AG09309 (cell line): Measurements from ENCODE around the gene CTDSP1.

ENCODE experiments used
- DNase-seq: peaks from one replicate; pipeline ENCODE4 v3.0.0-alpha.2; 2010; ENCODE audit warnings: low read depth
- H3K4me3 ChIP-seq: 2 replicates; pipeline ENCODE4 v1.5.1; 2011; ENCODE audit warnings: mild to moderate bottlenecking, low read depth, low read length, moderate library complexity; ENCODE audit not compliant: control insufficient read depth
- CTCF ChIP-seq: IDR thresholded peaks from 2 replicates; pipeline ENCODE4 v1.5.1; 2011; ENCODE audit warnings: mild to moderate bottlenecking, low read depth, low read length, inconsistent platforms; ENCODE audit not compliant: insufficient read depth, control insufficient read depth; ENCODE audit errors: missing control alignments

The CTDSP1 gene

DNA sequence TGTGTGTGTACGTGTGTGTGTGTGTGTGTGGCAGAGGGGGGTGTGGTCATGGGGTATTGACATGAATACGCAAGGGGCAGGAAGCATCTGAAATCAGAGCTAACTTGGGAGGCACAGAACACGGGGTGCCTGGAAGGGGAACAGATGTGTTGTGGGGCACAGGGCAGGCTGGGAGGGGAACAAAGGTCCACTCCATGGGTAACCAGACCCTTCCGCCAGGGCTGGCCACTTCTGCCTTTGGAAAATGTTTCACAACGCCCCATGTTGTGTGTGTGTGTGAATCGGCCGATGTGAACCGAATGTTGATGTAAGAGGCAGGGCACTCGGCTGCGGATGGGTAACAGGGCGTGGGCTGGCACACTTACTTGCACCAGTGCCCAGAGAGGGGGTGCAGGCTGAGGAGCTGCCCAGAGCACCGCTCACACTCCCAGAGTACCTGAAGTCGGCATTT, 17.7 kb upstream of the CTDSP1 start, which contains the start of gene SLC11A1:
Gene SLC11A1 (plus strand): TSS at position 358 of the 451 bp plus-strand sequence. CDS start 96 bp downstream, outside the sequence.
- DNase-seq: no peak
- H3K4me3 ChIP-seq: no peak within 1 kb of the TSS
- TF ChIP-seq CTCF: no peak

- DNase-seq: no peak
- H3K4me3 ChIP-seq: no peak overlapping the region
- no peak for TF ChIP-seq CTCF
These were observed 16.9 kb upstream of the CTDSP1 start for GRCh38 chr2:218382785-218383184.

DNA sequence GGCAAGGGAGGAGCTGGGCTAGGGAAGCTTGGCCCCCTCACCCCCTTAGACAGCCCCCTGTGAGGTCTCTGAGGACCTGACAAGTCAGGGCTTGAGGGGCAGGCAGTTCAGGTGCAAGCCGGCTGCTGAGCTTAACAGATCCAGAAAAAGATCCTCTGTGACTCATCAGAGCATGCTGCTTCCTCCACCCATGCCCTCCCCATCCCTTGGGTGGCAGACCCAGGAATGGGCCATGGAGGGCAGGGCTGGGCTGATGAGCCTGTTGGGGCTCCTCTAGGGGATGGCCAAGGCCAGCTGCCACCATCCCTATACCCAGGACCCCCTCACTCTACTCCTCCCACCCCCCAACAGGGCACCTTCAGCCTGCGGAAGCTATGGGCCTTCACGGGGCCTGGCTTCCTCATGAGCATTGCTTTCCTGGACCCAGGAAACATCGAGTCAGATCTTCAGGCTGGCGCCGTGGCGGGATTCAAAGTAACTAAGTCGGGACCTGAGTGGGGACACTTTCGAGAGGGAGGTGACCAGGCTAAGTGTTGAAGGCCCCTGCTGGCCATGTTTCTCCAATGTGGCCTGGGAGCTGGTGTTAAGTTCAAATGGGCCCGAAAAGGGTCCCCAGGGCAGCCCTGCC, 15.7 kb upstream of the CTDSP1 start:
- no peak overlapping the region for H3K4me3 ChIP-seq
- no peak for TF ChIP-seq CTCF
- DNase-seq: no peak

DNA sequence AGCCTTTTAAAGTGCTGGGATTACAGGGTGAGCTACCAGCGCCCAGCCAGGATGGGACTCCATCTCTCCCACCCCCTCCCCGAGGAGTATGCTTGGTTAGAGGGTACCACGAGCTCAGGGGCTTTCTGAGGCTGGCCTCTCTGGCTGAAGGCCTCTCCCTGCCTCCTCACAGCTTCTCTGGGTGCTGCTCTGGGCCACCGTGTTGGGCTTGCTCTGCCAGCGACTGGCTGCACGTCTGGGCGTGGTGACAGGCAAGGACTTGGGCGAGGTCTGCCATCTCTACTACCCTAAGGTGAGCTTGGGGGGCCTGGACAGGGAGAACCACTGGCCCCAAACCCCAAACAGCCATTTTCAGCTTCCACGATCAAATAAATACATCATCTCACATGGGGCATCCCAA, 14.7 kb upstream of the CTDSP1 start:
- H3K4me3 ChIP-seq: no peak overlapping the region
- DNase-seq: no peak
- TF ChIP-seq CTCF: no peak

DNA sequence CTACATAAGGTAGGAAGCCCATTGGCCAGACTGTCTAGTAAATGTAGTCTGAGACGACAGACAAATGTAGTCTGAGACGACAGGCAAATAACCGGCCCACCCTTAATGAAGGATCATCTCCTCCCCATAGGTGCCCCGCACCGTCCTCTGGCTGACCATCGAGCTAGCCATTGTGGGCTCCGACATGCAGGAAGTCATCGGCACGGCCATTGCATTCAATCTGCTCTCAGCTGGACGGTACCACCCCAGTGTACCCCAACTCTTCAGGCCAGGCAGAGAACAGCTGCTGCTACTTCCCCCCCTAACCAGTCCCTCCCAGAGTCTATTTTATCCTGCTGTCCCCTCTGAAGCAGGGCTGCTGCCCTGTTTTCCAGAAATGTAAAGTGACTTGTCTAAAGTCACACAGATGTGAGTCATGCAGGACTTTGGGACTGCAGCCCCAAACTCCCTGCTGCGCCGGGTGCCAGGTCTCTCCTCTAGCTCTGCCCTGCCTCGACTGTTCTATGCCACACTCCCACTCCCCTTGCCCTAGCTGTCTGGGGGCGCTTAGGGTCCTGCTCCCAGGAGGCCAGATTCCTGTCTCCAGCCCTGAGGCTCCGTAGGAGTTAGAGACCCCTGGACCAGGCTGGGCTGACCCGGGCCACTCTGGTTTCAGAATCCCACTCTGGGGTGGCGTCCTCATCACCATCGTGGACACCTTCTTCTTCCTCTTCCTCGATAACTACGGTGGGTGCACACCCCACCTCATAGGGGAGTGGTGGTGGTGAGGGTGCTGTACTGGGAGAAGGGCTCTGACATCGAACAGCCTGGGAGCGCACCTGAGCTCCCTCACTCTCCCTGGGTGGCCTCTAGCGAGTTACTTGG, 12.9 kb upstream of the CTDSP1 start:
- TF ChIP-seq CTCF: no peak
- DNase-seq: no peak
- no peak overlapping the region for H3K4me3 ChIP-seq

DNA sequence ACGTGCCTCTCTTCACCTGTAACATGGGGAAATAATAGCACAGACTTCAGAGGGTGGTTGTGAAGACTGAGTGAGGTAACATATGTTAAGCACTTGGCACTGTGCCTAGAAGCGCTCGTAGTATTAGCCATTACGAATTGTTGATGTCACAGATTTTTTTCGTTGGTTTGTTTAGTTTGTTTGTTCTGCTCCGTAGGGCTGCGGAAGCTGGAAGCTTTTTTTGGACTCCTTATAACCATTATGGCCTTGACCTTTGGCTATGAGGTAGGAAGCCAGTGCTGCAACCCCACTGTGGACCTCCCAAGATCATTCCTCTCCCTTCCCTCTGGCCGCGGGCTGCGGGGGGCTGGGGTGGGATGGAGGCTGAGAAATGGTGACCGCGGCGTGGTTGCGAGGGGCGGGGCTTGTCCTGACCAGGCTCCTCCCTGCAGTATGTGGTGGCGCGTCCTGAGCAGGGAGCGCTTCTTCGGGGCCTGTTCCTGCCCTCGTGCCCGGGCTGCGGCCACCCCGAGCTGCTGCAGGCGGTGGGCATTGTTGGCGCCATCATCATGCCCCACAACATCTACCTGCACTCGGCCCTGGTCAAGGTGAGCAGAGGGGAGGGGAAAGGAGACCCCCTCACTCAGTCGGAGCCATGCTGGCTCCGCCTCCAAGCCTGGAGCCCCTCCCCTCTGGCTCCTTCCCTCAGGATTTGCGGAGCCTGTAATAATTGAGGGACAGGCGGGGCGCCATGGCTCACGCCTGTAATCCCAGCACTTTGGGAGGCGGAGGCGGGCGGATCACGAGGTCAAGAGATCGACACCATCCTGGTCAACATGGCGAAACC, 12.1 kb upstream of the CTDSP1 start:
- H3K4me3 ChIP-seq: no peak overlapping the region; the same call in 1 of the 2 replicates
- no peak for TF ChIP-seq CTCF
- no peak for DNase-seq
